CD4-positive, alpha-beta memory T cell (primary cell): ENCODE measurements around the gene DOLPP1. TPM values are rescaled to one million over a fixed set of nuclear protein-coding genes. Genes with fewer than 3 reads are reported as not detected.

Experiments used
- CTCF ChIA-PET: fragments of 350-600 bp; sonication (Branson Sonifier 250); formaldehyde crosslinking; loops from one replicate; lab custom pipeline; 2021; ENCODE audit warnings: inconsistent platforms; ENCODE audit not compliant: partially characterized antibody; lab: Charles Lee
- POLR2A ChIA-PET: fragments of 350-600 bp; sonication (Branson Sonifier 250); formaldehyde crosslinking; loops from one replicate; lab custom pipeline; 2021; ENCODE audit not compliant: partially characterized antibody; lab: Charles Lee
- DNase-seq, 5 donors: peaks; one replicate each; pipeline versions ENCODE4 v3.0.0 to v3.0.0-alpha.2; 2020 to 2022; ENCODE audit warnings: mixed read lengths in 1 of 5
- H3K27ac ChIP-seq: one replicate; pipeline ENCODE4 v1.7.0; 2013; ENCODE audit warnings: low read depth, low read length
- H3K27me3 ChIP-seq: 2 replicates; pipeline ENCODE4 v1.7.0; 2013; ENCODE audit warnings: mild to moderate bottlenecking, low read length, moderate library complexity; ENCODE audit not compliant: insufficient read depth
- H3K36me3 ChIP-seq: 2 replicates; pipeline ENCODE4 v1.7.0; 2013; ENCODE audit warnings: mild to moderate bottlenecking, low read length, moderate library complexity; ENCODE audit not compliant: insufficient read depth
- H3K4me1 ChIP-seq: 2 replicates; pipeline ENCODE4 v1.7.0; 2013; ENCODE audit warnings: mild to moderate bottlenecking, low read length, moderate library complexity; ENCODE audit not compliant: insufficient read depth
- H3K4me3 ChIP-seq, 2 donors: one replicate each; pipeline ENCODE4 v1.7.0; 2013; ENCODE audit warnings: low read length in 2 of 2, mild to moderate bottlenecking in 1 of 2
- H3K9me3 ChIP-seq, 2 donors: one replicate each; pipeline ENCODE4 v1.7.0; 2013; ENCODE audit warnings: low read length in 2 of 2, control low read depth in 1 of 2; ENCODE audit not compliant: control insufficient read depth in 1 of 2
- H3K27ac Mint-ChIP-seq, 7 donors: one replicate each; pipeline ENCODE4 v1.8.0; 2020 to 2021; ENCODE audit warnings: mixed read lengths in 7 of 7, mild to moderate bottlenecking in 6 of 7, inconsistent platforms in 3 of 7, moderate library complexity in 3 of 7
- H3K27me3 Mint-ChIP-seq, 2 donors: one replicate each; pipeline ENCODE4 v1.8.0; 2020 to 2021; ENCODE audit warnings: mixed read lengths in 2 of 2
- H3K36me3 Mint-ChIP-seq, 2 donors: one replicate each; pipeline ENCODE4 v1.8.0; 2020 to 2021; ENCODE audit warnings: mixed read lengths in 2 of 2, inconsistent platforms in 1 of 2, mild to moderate bottlenecking in 1 of 2
- H3K4me1 Mint-ChIP-seq, 4 donors: one replicate each; pipeline ENCODE4 v1.8.0; 2020 to 2021; ENCODE audit warnings: mixed read lengths in 4 of 4, mild to moderate bottlenecking in 1 of 4
- H3K4me3 Mint-ChIP-seq, 8 donors: one replicate each; pipeline ENCODE4 v1.8.0; 2020 to 2021; ENCODE audit warnings: mixed read lengths in 8 of 8, mild to moderate bottlenecking in 7 of 8, moderate library complexity in 6 of 8, inconsistent platforms in 3 of 8
- H3K9me3 Mint-ChIP-seq, 8 donors: one replicate each; pipeline ENCODE4 v1.8.0; 2020 to 2021; ENCODE audit warnings: mixed read lengths in 8 of 8, mild to moderate bottlenecking in 5 of 8, inconsistent platforms in 3 of 8, moderate library complexity in 1 of 8
- intact Hi-C: fragments of 100-400 bp; cut with micrococcal nuclease; formaldehyde crosslinking; loops from one replicate; pipeline ENCODE4 v1.15.1; 2023
- polyA plus RNA-seq, 2 donors: library from polyadenylated mRNA; unstranded; fragments of 300-500 nt; fragmentation: Illumina TruSeq; gene quantifications; one replicate each; pipeline ENCODE4 v1.2.3, GENCODE V29; 2021
- total RNA-seq, 2 experiments: library from RNA; stranded (reverse); gene quantifications; one replicate each; pipeline ENCODE4 v1.2.3, GENCODE V29; 2021

Gene DOLPP1
- total and polyA plus RNA-seq, 4 experiments from 2014 or later: 10.1 to 13.0 (median 12.1) TPM

- no peaks in the 10 kb centered on the region for H3K4me1 Mint-ChIP-seq
- Histone ChIP-seq H3K9me3 (no peaks in the 10 kb centered on the region), H3K27me3 (no peaks in the 10 kb centered on the region), H3K36me3 (peaks cover 21% of the 10 kb centered on the region), H3K4me1 (no peaks in the 10 kb centered on the region), H3K27ac (no peak overlapping the region), H3K4me3 (no peak overlapping the region)
- intact Hi-C loops: no loop called here
- CTCF ChIA-PET: no interaction called here
- POLR2A ChIA-PET: no interaction called here
- no peak overlapping the region for H3K4me3 Mint-ChIP-seq
- no peak for DNase-seq
- H3K36me3 Mint-ChIP-seq: peaks cover 20 to 41% of the 10 kb centered on the region in 2 donors
- H3K27ac Mint-ChIP-seq: no peak overlapping the region
- H3K27me3 Mint-ChIP-seq: no peaks in the 10 kb centered on the region
- no peaks in the 10 kb centered on the region for H3K9me3 Mint-ChIP-seq
These were observed 27.9 kb upstream of the DOLPP1 start for GRCh38 chr9:129053020-129053419.

- no peaks in the 10 kb centered on the region for H3K9me3 ChIP-seq
- no peaks in the 10 kb centered on the region for H3K4me1 Mint-ChIP-seq
- H3K27me3 Mint-ChIP-seq: no peaks in the 10 kb centered on the region
- no peaks in the 10 kb centered on the region for H3K4me1 ChIP-seq
- intact Hi-C loops: no loop called here
- DNase-seq: no peak
- H3K27ac ChIP-seq: no peak overlapping the region
- no peaks in the 10 kb centered on the region for H3K27me3 ChIP-seq
- peaks cover 18% of the 10 kb centered on the region for H3K36me3 ChIP-seq
- no peak overlapping the region for H3K4me3 Mint-ChIP-seq
- POLR2A ChIA-PET: no interaction called here
- peak overlapping the region in 1 of 7 donors; percentile 32 for H3K27ac Mint-ChIP-seq
- peaks cover 18 to 36% of the 10 kb centered on the region in 2 donors for H3K36me3 Mint-ChIP-seq
- no peaks in the 10 kb centered on the region for H3K9me3 Mint-ChIP-seq
- CTCF ChIA-PET: no interaction called here
- no peak overlapping the region for H3K4me3 ChIP-seq
These were observed 26.6 kb upstream of the DOLPP1 start for GRCh38 chr9:129054163-129054851.

DNA sequence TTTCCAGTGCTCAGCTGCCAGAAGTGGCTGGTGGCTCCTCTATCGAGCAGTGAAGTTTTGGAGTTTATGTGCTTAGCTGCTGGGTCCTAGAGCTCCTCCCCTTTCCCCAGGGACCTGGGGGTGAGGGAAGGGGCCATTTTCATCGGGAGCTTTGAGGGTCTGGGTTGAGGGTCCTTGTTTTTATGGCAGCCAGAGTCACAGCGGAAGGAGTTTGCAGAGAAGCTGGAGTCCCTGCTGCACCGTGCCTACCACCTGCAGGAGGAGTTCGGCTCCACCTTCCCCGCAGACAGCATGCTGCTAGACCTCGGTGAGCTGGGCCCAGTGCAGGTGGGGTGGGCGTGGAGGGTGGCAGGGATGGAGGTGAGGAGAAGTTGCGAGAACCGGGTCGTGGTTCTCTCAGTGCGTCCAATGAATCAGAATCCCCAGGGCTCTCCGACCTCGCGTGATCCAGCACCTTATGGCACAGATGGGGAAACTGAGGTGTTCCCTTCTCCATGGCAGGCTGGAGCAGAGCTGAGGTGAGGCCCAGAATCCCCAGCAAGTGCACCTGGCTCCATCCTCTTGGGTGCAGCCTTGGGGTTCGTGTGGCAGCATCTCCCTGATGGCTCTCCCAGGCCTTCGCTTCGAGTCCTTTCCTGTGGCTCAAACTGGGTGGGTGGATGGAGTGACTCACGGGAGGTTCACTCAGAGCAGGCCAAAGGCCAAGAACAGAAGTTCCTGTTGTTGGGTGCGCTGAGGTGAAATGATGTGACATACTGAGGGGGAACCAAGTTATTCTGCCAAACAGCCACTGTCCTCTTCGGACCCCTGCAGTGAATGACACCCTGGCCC lies 21.7 kb upstream of the DOLPP1 start:
- Mint-ChIP-seq H3K36me3 (peaks cover 20 to 48% of the 10 kb centered on the region in 2 donors), H3K4me1 (no peaks in the 10 kb centered on the region), H3K4me3 (no peak overlapping the region), H3K9me3 (peaks cover 0 to 2% (median 0%) of the 10 kb centered on the region in 8 donors), H3K27ac (no peak overlapping the region), H3K27me3 (no peaks in the 10 kb centered on the region)
- CTCF ChIA-PET: no interaction called here
- POLR2A ChIA-PET: no interaction called here
- Histone ChIP-seq H3K4me1 (no peaks in the 10 kb centered on the region), H3K27me3 (no peaks in the 10 kb centered on the region), H3K27ac (no peak overlapping the region), H3K9me3 (no peaks in the 10 kb centered on the region), H3K4me3 (no peak overlapping the region), H3K36me3 (peaks cover 32% of the 10 kb centered on the region)
- DNase-seq: no peak
- intact Hi-C loops: no loop called here

DNA sequence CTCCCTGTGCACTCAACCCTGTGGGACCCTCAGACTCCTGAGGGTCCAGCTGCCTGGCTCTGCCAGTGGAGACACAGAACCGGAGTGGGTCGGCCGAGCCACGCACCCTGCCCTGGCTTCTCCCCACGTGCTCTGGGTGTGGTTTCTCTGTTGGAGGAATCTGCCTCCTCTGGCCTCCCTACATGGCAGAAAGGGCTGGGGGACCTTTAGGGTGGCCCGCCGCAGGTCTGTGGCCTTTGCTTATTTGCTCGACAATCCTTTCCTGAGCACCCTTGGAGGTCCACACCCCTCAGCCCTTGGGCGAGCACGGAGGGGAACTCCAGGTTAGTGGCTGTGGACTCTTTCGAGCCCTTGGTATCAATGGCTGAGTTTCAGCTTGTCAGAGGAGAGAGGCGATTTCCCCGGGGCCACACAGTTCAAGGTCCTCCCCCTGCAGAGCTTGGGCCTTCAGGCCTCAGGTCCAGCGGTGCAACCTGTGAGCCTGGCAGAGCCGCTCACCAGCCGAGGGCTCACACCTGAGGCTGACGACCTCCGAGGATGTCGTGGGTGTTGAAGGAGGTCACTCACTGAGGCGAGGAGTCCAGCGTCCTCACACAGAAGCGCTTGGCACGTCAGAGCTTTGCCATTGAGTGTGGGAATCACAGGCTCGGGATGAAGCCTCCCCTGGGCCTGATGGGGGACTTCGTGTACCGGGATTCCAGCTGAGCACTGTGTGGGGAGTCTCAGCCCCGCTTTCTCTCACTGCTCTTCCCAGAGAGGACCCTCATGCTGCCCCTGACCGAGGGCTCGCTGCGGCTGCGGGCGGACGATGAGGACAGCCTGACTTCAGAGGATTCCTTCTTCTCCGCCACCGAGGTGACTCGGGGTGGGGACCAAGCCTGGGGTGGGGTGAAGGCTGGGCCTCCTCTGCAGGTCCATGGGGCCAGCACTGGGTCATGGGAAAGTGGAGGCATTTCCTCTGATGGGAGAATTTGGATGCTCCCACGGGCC lies 20.8 kb upstream of the DOLPP1 start:
- ChIA-PET POLR2A (no interaction called here), CTCF (interaction anchor here (0.6 kb wide), 1 partner anchor 67 kb away, joined by 3 read pairs; no protein-coding TSS in a partner anchor)
- Mint-ChIP-seq H3K4me3 (no peak overlapping the region), H3K36me3 (peaks cover 14 to 45% of the 10 kb centered on the region in 2 donors), H3K9me3 (peaks cover 0 to 2% (median 0%) of the 10 kb centered on the region in 8 donors), H3K27me3 (no peaks in the 10 kb centered on the region), H3K27ac (no peak overlapping the region), H3K4me1 (no peaks in the 10 kb centered on the region)
- Histone ChIP-seq H3K27ac (no peak overlapping the region), H3K4me3 (no peak overlapping the region), H3K4me1 (no peaks in the 10 kb centered on the region), H3K36me3 (peaks cover 36% of the 10 kb centered on the region), H3K9me3 (no peaks in the 10 kb centered on the region), H3K27me3 (no peaks in the 10 kb centered on the region)
- DNase-seq: no peak
- intact Hi-C loops: no loop called here

DNA sequence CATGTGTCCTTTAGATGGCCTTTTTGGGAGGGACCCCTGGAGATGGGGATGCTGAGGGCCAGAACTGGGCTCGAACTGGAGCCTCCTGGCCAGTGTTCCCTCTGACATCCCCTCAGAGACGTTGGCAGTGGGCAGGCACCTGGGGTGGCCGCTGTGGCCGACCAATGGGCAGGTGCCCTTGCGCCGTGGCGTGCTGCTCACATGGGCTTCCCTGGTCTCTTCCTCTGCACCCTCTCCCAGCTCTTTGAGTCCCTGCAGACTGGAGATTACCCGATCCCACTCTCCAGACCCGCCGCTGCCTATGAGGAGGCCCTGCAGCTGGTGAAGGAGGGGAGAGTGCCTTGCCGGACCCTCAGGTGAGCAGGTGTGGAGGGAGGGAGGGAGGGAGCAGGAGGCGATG lies 19.9 kb upstream of the DOLPP1 start:
- Mint-ChIP-seq H3K27me3 (no peaks in the 10 kb centered on the region), H3K9me3 (peaks cover 0 to 2% (median 0%) of the 10 kb centered on the region in 8 donors), H3K4me1 (no peaks in the 10 kb centered on the region), H3K36me3 (peaks cover 19 to 49% of the 10 kb centered on the region in 2 donors), H3K4me3 (no peak overlapping the region), H3K27ac (no peak overlapping the region)
- POLR2A ChIA-PET: no interaction called here
- Histone ChIP-seq H3K4me3 (no peak overlapping the region), H3K27ac (no peak overlapping the region), H3K27me3 (no peaks in the 10 kb centered on the region), H3K9me3 (no peaks in the 10 kb centered on the region), H3K36me3 (peaks cover 41% of the 10 kb centered on the region), H3K4me1 (no peaks in the 10 kb centered on the region)
- intact Hi-C loops: no loop called here
- CTCF ChIA-PET: no interaction called here
- DNase-seq: no peak

- intact Hi-C loops: no loop called here
- H3K27me3 ChIP-seq: no peaks in the 10 kb centered on the region
- Mint-ChIP-seq H3K36me3 (peaks cover 16 to 39% of the 10 kb centered on the region in 2 donors), H3K4me1 (peaks cover 0 to under 1% (median 0%) of the 10 kb centered on the region in 4 donors), H3K27ac (no peak overlapping the region), H3K27me3 (no peaks in the 10 kb centered on the region), H3K9me3 (peaks cover 0 to 2% (median 0%) of the 10 kb centered on the region in 8 donors), H3K4me3 (no peak overlapping the region)
- no peaks in the 10 kb centered on the region for H3K9me3 ChIP-seq
- DNase-seq: no peak
- H3K4me1 ChIP-seq: peaks cover 3% of the 10 kb centered on the region
- ChIA-PET POLR2A (no interaction called here), CTCF (no interaction called here)
- H3K4me3 ChIP-seq: no peak overlapping the region
- H3K36me3 ChIP-seq: peaks cover 47% of the 10 kb centered on the region
- no peak overlapping the region for H3K27ac ChIP-seq
These were observed 17.9 kb upstream of the DOLPP1 start for GRCh38 chr9:129063061-129063460.
